KBM-7 (cell line): ENCODE results near the gene PRAMEF18.
"Not testable (repeated sequence)": the region's sequence is repeated elsewhere in the genome, so short reads cannot be mapped to it uniquely, and the experiment has no call there.

Experiments used
- DNase-seq: peaks from one replicate; pipeline ENCODE4 v3.0.0-alpha.2; 2015
- in situ Hi-C: fragments of 300-500 bp; cut with MboI; formaldehyde crosslinking; loops from 2 replicates; pipeline ENCODE4 v1.14.3; 2020; ENCODE audit warnings: low sequenced_read_pairs, low pct_unique_long_range_greater_than_20kb, mixed read lengths

Gene PRAMEF18

DNA sequence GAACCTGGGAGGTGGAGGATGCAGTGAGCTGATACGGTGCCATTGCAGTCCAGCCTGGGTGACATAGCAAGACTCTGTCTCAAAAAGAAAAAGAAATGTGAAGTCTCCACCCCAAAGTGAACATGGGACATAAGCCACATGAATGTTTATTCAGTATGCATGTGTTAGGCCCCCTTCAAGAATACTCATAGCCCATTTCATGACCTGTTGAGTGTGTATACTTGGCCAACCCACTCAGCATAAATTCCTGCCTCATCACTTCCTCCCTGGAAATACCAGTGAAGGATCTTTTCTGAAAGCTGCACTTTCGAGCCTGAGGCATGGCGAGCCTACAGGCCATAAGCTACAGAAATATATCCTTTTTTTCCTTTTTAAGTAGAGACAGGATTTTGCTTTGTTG is 6.8 kb downstream of the PRAMEF18 start:
- DNase-seq, in situ Hi-C loops: not testable (repeated sequence)

- DNase-seq, in situ Hi-C loops: not testable (repeated sequence)
These were observed 9.3 kb downstream of the PRAMEF18 start for GRCh38 chr1:13216619-13217018.

DNA sequence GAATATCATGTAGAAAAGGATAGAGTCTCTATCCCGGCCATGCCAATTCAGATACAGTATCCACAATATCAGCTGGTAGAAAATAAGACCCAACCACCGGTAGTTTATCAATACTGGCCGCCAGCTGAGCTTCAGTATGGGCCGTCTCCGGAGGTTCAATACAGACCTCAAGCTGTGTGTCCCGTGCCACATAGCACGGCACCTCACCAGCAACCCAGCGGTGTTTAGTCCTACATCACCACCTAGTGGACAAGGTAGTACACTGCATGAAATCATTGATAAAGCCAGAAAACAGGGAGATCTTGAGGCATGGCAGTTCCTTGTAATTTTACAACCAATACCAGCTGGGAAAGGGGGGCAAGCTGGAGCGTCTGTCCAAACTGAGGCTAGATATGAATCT is 17.2 kb downstream of the PRAMEF18 start:
- in situ Hi-C loops, DNase-seq: not testable (repeated sequence)

GRCh38 chr1:13201309-13201708 is 24.6 kb downstream of the PRAMEF18 start, which contains the start of gene PRAMEF13:
Gene PRAMEF13, minus strand, starts transcription at chr1:13201409. Its CDS starts 1,820 bp downstream, at chr1:13199589.
- DNase-seq, in situ Hi-C loops: not testable (repeated sequence)
